Activated B cell treated with CpG ODN at 0.5 μM for 24 hours (primary cell): ENCODE data around the gene TGFBR2. TPM values are rescaled to one million over a fixed set of nuclear protein-coding genes. Genes with fewer than 3 reads are reported as not detected.

ENCODE experiments used
- ATAC-seq: fragments of 200-7000 bp; cut with Tn5 transposase; one replicate; pipeline ENCODE4 v1.10.0; 2021; ENCODE audit warnings: low read depth, mild to moderate bottlenecking, moderate library complexity
- CTCF ChIA-PET: fragments of 350-600 bp; sonication (Branson Sonifier 250); formaldehyde crosslinking; loops from one replicate; lab custom pipeline; 2021; ENCODE audit warnings: antibody characterized with exemption; lab: Charles Lee
- POLR2A ChIA-PET: fragments of 350-600 bp; sonication (Branson Sonifier 250); formaldehyde crosslinking; loops from one replicate; lab custom pipeline; 2021; ENCODE audit warnings: antibody characterized with exemption; lab: Charles Lee
- DNase-seq: peaks from one replicate; pipeline ENCODE4 v3.0.0; 2022
- H3K27ac Mint-ChIP-seq: one replicate; pipeline ENCODE4 v1.8.0; 2020; ENCODE audit warnings: mixed read lengths
- H3K27me3 Mint-ChIP-seq: one replicate; pipeline ENCODE4 v1.8.0; 2021; ENCODE audit warnings: mixed read lengths
- H3K36me3 Mint-ChIP-seq: one replicate; pipeline ENCODE4 v1.8.0; 2021; ENCODE audit warnings: low read depth, mixed read lengths
- H3K4me1 Mint-ChIP-seq: one replicate; pipeline ENCODE4 v1.8.0; 2021; ENCODE audit warnings: mixed read lengths
- H3K4me3 Mint-ChIP-seq: one replicate; pipeline ENCODE4 v1.8.0; 2020; ENCODE audit warnings: mild to moderate bottlenecking, mixed read lengths
- H3K9me3 Mint-ChIP-seq: one replicate; pipeline ENCODE4 v1.8.0; 2020; ENCODE audit warnings: mixed read lengths
- CTCF ChIP-seq: fragments of 200-600 bp; IDR thresholded peaks from one replicate; pipeline ENCODE4 v1.8.0; 2022; ENCODE audit warnings: antibody characterized with exemption, mild to moderate bottlenecking
- intact Hi-C: fragments of 100-400 bp; cut with micrococcal nuclease; formaldehyde crosslinking; loops from one replicate; pipeline ENCODE4 v1.15.1; 2024
- total RNA-seq: library from RNA; stranded (reverse); gene quantifications from 2 replicates; pipeline ENCODE4 v1.2.3, GENCODE V29; 2022

Gene TGFBR2
- total RNA-seq, 1 donor from 2014 or later, result 104 TPM

- Mint-ChIP-seq H3K9me3 (peaks cover 7% of the 10 kb centered on the region), H3K36me3 (peaks cover 9% of the 10 kb centered on the region), H3K27ac (no peak overlapping the region), H3K4me3 (no peak overlapping the region), H3K27me3 (no peaks in the 10 kb centered on the region), H3K4me1 (peaks cover 5% of the 10 kb centered on the region)
- ATAC-seq, result no peak
- ChIA-PET POLR2A (no interaction called here), CTCF (interaction anchor here (0.8 to 1.4 kb wide), 3 partner anchors 43 to 693 kb away, joined by 3 read pairs; no protein-coding TSS in a partner anchor)
- intact Hi-C loops, result no loop called here
- no peak for TF ChIP-seq CTCF
- no peak for DNase-seq
These were observed 98.8 kb downstream of the TGFBR2 start for GRCh38 chr3:30704931-30705890.

DNA sequence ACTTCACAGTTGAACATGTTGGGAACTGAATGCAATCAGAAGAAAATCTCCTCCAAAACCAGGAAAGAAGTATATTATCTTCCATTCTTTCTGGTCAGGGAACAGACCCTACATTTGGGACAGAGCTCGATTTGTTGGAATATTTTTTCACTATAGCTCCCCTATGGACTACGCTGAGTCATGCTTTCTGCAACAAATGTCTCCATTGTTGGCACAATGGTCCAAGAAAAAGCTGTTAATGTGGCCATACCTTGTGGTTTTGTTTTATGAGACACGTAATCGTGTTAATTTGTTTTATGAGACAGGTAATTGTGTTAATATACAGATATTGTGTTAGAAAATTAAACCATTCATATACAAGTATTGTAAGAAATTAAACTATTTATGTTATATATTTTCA is 101.4 kb downstream of the TGFBR2 start:
- ChIA-PET POLR2A (no interaction called here), CTCF (no interaction called here)
- TF ChIP-seq CTCF, result no peak
- Mint-ChIP-seq H3K27me3 (no peaks in the 10 kb centered on the region), H3K4me3 (no peak overlapping the region), H3K27ac (no peak overlapping the region), H3K4me1 (peaks cover 12% of the 10 kb centered on the region), H3K36me3 (peaks cover 4% of the 10 kb centered on the region), H3K9me3 (peaks cover 6% of the 10 kb centered on the region)
- intact Hi-C loops, result no loop called here
- ATAC-seq, result no peak
- no peak for DNase-seq

DNA sequence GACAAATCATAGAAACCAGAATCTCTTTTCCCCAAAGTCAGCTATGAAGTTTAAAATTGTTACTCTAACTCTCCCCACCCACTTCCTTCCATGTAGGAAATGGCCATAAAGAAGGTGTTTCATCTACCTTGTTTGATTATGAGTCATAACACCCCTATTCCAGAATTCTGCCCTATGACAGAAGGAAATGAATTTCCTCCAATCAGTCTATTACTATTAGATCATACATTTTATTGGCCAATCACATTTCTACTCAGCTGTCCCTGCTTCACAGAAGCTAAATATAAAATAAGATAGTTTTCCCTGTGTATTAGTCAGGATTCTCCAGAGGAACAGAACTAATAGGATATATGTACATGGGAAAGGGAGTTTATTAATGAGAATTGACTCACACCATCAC is 102.1 kb downstream of the TGFBR2 start:
- TF ChIP-seq CTCF, result no peak
- no peaks in the 10 kb centered on the region for H3K9me3 Mint-ChIP-seq
- H3K36me3 Mint-ChIP-seq, result no peaks in the 10 kb centered on the region
- peaks cover 12% of the 10 kb centered on the region for H3K4me1 Mint-ChIP-seq
- intact Hi-C loops, result no loop called here
- H3K27ac Mint-ChIP-seq, result no peak overlapping the region
- H3K27me3 Mint-ChIP-seq, result no peaks in the 10 kb centered on the region
- ChIA-PET CTCF (interaction anchor here (0.6 kb wide), 1 partner anchor 15 kb away, joined by 3 read pairs; no protein-coding TSS in a partner anchor), POLR2A (no interaction called here)
- DNase-seq (no peak), ATAC-seq (no peak)
- no peak overlapping the region for H3K4me3 Mint-ChIP-seq

DNA sequence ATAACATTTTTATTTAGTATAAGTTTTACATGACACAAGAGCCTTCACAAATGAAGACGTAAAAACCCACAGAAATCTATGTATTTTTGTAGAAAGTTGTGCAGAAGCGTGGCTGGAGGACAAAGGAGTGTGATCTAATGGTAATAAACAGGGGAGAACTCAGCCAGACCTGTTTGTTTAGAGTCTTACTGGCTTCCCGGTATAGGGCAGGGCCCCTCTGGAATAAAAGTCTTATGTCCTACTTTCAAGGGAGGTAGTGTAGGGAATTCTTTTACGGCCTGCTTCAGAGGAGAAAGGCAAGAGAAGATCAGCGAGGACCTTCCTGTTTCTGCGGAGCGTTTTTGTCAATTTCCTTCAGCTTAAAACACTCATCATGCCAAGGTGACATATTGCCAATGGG is 103.6 kb downstream of the TGFBR2 start:
- H3K27me3 Mint-ChIP-seq, result no peaks in the 10 kb centered on the region
- no peak overlapping the region for H3K4me3 Mint-ChIP-seq
- ATAC-seq, result no peak
- H3K9me3 Mint-ChIP-seq, result peaks cover 4% of the 10 kb centered on the region
- no peak for DNase-seq
- ChIA-PET POLR2A (no interaction called here), CTCF (no interaction called here)
- no peaks in the 10 kb centered on the region for H3K36me3 Mint-ChIP-seq
- intact Hi-C loops, result no loop called here
- peaks cover 9% of the 10 kb centered on the region for H3K4me1 Mint-ChIP-seq
- no peak overlapping the region for H3K27ac Mint-ChIP-seq
- no peak for TF ChIP-seq CTCF

DNA sequence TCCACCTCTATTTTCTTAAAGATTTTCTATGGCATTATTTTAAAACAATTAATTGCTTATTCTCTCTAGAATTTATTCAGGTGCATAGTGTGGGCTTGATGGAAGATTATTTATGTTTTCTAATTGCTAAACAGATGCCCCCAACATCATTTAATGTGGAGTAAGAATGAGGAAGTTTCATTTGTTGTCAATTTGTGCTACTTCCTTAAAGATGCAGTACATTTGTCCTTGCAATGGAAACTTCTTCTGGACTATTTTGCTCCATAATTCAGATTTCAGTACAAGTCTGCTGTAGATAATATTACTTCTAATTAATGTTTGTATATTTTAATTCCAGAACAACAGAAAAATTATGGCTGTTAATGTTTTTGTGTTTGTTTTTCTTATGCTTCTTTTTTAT is 104.8 kb downstream of the TGFBR2 start:
- H3K4me1 Mint-ChIP-seq, result peaks cover 9% of the 10 kb centered on the region
- H3K27me3 Mint-ChIP-seq, result no peaks in the 10 kb centered on the region
- DNase-seq (no peak), ATAC-seq (no peak)
- CTCF ChIA-PET, result no interaction called here
- POLR2A ChIA-PET, result no interaction called here
- TF ChIP-seq CTCF, result no peak
- H3K36me3 Mint-ChIP-seq, result no peaks in the 10 kb centered on the region
- H3K4me3 Mint-ChIP-seq, result no peak overlapping the region
- H3K9me3 Mint-ChIP-seq, result peaks cover 7% of the 10 kb centered on the region
- no peak overlapping the region for H3K27ac Mint-ChIP-seq
- intact Hi-C loops, result no loop called here
